Adrenal gland (tissue), 12 donors: ENCODE results near the gene RAB33B. TPM values are rescaled to one million over a fixed set of nuclear protein-coding genes. Genes with fewer than 3 reads are reported as not detected.

ENCODE experiments used
- DNase-seq, 7 donors: peaks; one replicate each; pipeline ENCODE4 v3.0.0-alpha.2; 2019 to 2020
- H3K27ac ChIP-seq, 5 donors: fragments of 200-600 bp; sonication (generic) in 4 of 5; 1 replicate in 3 of 5; 2 replicates in 2 of 5; pipeline versions ENCODE4 v1.5.1 to v1.8.0; 2016 to 2020; ENCODE audit warnings: mild to moderate bottlenecking in 1 of 5
- H3K27me3 ChIP-seq: fragments of 200-600 bp; 2 replicates; pipeline ENCODE4 v1.8.0; 2021
- H3K36me3 ChIP-seq, 2 donors: fragments of 200-600 bp; replicated peaks in 1 of 2; 1 replicate in 1 of 2; 2 replicates in 1 of 2; pipeline versions ENCODE4 v1.5.1 to v1.8.0; 2018 to 2022
- H3K4me1 ChIP-seq, 2 donors: fragments of 200-600 bp; replicated peaks in 1 of 2; 1 replicate in 1 of 2; 2 replicates in 1 of 2; pipeline versions ENCODE4 v1.5.1 to v1.8.0; 2018 to 2021
- H3K4me3 ChIP-seq, 4 donors: fragments of 200-600 bp; sonication (generic) in 3 of 4; one replicate each; pipeline ENCODE4 v1.5.1; 2016 to 2018
- H3K9me3 ChIP-seq, 3 donors: fragments of 200-600 bp; sonication (generic) in 1 of 3; replicated peaks in 1 of 3; 1 replicate in 2 of 3; 2 replicates in 1 of 3; pipeline versions ENCODE4 v1.5.1 to v1.8.0; 2016 to 2021
- CTCF ChIP-seq, 6 experiments: fragments of 450-650 bp in 4 of 6; fragments of 200-600 bp in 2 of 6; sonication (generic) in 1 of 6; IDR thresholded peaks; 1 replicate in 5 of 6; 2 replicates in 1 of 6; pipeline versions ENCODE4 v1.5.1 to v1.8.0; 2016 to 2021; ENCODE audit warnings: antibody characterized with exemption in 6 of 6, mild to moderate bottlenecking in 2 of 6, moderate library complexity in 1 of 6
- POLR2A ChIP-seq, 2 donors: fragments of 450-650 bp; IDR thresholded peaks; one replicate each; pipeline ENCODE4 v1.6.1; 2017; ENCODE audit warnings: antibody characterized with exemption in 2 of 2, mild to moderate bottlenecking in 2 of 2, moderate library complexity in 1 of 2
- WGBS, 4 donors: extraction: QIAGEN DNeasy Blood & Tissue Kit in 2 of 4; methylation state at CpG; one replicate each; pipeline versions ENCODE4 v1.1.5 to v1.1.7; 2013 to 2017; 5-methylcytosine and 5-hydroxymethylcytosine counted together
- intact Hi-C, 2 donors: fragments of 100-400 bp; cut with DNase I; formaldehyde crosslinking; loops; one replicate each; pipeline versions ENCODE4 v1.14.1 to v1.15.0; 2022 to 2023
- polyA plus RNA-seq, 3 donors: library from polyadenylated mRNA; stranded (reverse); fragments of 200-250 nt in 2 of 3; fragments of 350-450 nt in 1 of 3; fragmentation: Illumina TruSeq in 1 of 3; extraction: RNeasy Lipid Tissue Mini Kit (QIAGEN cat#74804) in 1 of 3; gene quantifications; one replicate each; pipeline ENCODE4 v1.2.3, GENCODE V29; 2013 to 2014
- total RNA-seq, 9 donors: library from RNA; depleted of rRNA in 4 of 9; stranded (reverse); fragments of >200 nt in 4 of 9; fragments of 120-200 nt in 1 of 9; fragmentation: NEBNext Ultra II Directional in 1 of 9; extraction: Animal tissue kit (Norgen Biotek cat#: 25700) in 1 of 9; gene quantifications; one replicate each; pipeline versions ENCODE4 v1.1.0 to v1.2.4, GENCODE V29; 2013 to 2023
- donor health status: healthy with polysubstance abuse.
- donor health status: Bipolar disorder and iron deficiency.
- donor health status: DM: yes; HTN: yes; CAD: no.
- donor health status: DM: no; HTN: no; CAD: no.
- donor health status: DM: no; HTN: no; CAD: no.
- donor health status: DM: yes; HTN: yes; CAD: no.

RAB33B gene
- total and polyA plus RNA-seq, 12 donors: 2.0 to 9.4 (median 6.3) TPM

- no peak for DNase-seq
- Histone ChIP-seq H3K36me3 (no peaks in the 10 kb centered on the region), H3K4me1 (no peaks in the 10 kb centered on the region), H3K4me3 (no peak overlapping the region), H3K27me3 (no peaks in the 10 kb centered on the region), H3K27ac (no peak overlapping the region), H3K9me3 (no peaks in the 10 kb centered on the region)
- intact Hi-C loops: no loop called here
- no peak for TF ChIP-seq CTCF (IDR thresholded peaks at IDR 0.05)
- TF ChIP-seq POLR2A (IDR thresholded peaks at IDR 0.05): no peak
- WGBS, 4 donors: 75 to 82% (median 79%) methylated on average over 9 to 11 of the region's 11 CpGs
Measured at GRCh38 chr4:139484783-139485311, 30.9 kb downstream of the RAB33B start.

GRCh38 chr4:139488442-139488841, 34.5 kb downstream of the RAB33B start:
- H3K9me3 ChIP-seq: no peaks in the 10 kb centered on the region
- no peak overlapping the region for H3K4me3 ChIP-seq
- H3K36me3 ChIP-seq: no peaks in the 10 kb centered on the region
- H3K27ac ChIP-seq: no peak overlapping the region
- intact Hi-C loops: no loop called here
- 91 to 98% (median 94%) methylated on average over 3 of the region's 3 CpGs for WGBS, 4 donors
- no peaks in the 10 kb centered on the region for H3K27me3 ChIP-seq
- DNase-seq: no peak
- TF ChIP-seq POLR2A (IDR thresholded peaks at IDR 0.05): no peak
- TF ChIP-seq CTCF (IDR thresholded peaks at IDR 0.05): no peak
- no peaks in the 10 kb centered on the region for H3K4me1 ChIP-seq

- H3K36me3 ChIP-seq: no peaks in the 10 kb centered on the region
- H3K4me1 ChIP-seq: no peaks in the 10 kb centered on the region
- no peak overlapping the region for H3K27ac ChIP-seq
- H3K4me3 ChIP-seq: no peak overlapping the region
- no peak for DNase-seq
- H3K27me3 ChIP-seq: no peaks in the 10 kb centered on the region
- no peaks in the 10 kb centered on the region for H3K9me3 ChIP-seq
- intact Hi-C loops: loop anchor here in 1 of 2 donors (10.0 kb wide), 1 partner anchor 155 kb away; no protein-coding TSS in a partner anchor
- TF ChIP-seq CTCF (IDR thresholded peaks at IDR 0.05): no peak
Measured at GRCh38 chr4:139489638-139490037, 35.7 kb downstream of the RAB33B start.

- H3K36me3 ChIP-seq: no peaks in the 10 kb centered on the region
- DNase-seq: no peak
- intact Hi-C loops: loop anchor here in 1 of 2 donors (10.0 kb wide), 1 partner anchor 152 kb away; no protein-coding TSS in a partner anchor
- H3K27ac ChIP-seq: no peak overlapping the region
- WGBS, 4 donors: 83 to 96% (median 93%) methylated on average over 2 of the region's 2 CpGs
- H3K9me3 ChIP-seq: no peaks in the 10 kb centered on the region
- TF ChIP-seq CTCF (IDR thresholded peaks at IDR 0.05): no peak
- no peak for TF ChIP-seq POLR2A (IDR thresholded peaks at IDR 0.05)
- no peaks in the 10 kb centered on the region for H3K27me3 ChIP-seq
- no peaks in the 10 kb centered on the region for H3K4me1 ChIP-seq
- no peak overlapping the region for H3K4me3 ChIP-seq
Measured at GRCh38 chr4:139492429-139492828, 38.5 kb downstream of the RAB33B start.
